Ramos (cell line): ENCODE results near the gene PHACTR1.

Experiments used
- in situ Hi-C: fragments of 300-500 bp; cut with MboI; formaldehyde crosslinking; loops from one replicate; pipeline ENCODE4 v1.14.3; 2022; ENCODE audit warnings: low sequenced_read_pairs; ENCODE audit not compliant: unreplicated experiment

Gene PHACTR1

GRCh38 chr6:13089296-13089994, 372.9 kb downstream of the PHACTR1 start:
- in situ Hi-C loops, result no loop called here

GRCh38 chr6:13091192-13091591, 374.6 kb downstream of the PHACTR1 start:
- in situ Hi-C loops, result no loop called here

- in situ Hi-C loops, result no loop called here
Observed at GRCh38 chr6:13094781-13095425, 378.3 kb downstream of the PHACTR1 start.

- in situ Hi-C loops, result no loop called here
Observed at GRCh38 chr6:13096084-13096483, 379.5 kb downstream of the PHACTR1 start.

GRCh38 chr6:13097454-13097853, 380.9 kb downstream of the PHACTR1 start:
- in situ Hi-C loops, result no loop called here

- in situ Hi-C loops, result no loop called here
Observed at GRCh38 chr6:13098006-13098405, 381.4 kb downstream of the PHACTR1 start.

- in situ Hi-C loops, result no loop called here
Observed at GRCh38 chr6:13098793-13099570, 382.4 kb downstream of the PHACTR1 start.

- in situ Hi-C loops, result no loop called here
Observed at GRCh38 chr6:13099771-13100170, 383.2 kb downstream of the PHACTR1 start.

GRCh38 chr6:13101409-13101808, 384.8 kb downstream of the PHACTR1 start:
- in situ Hi-C loops, result no loop called here

GRCh38 chr6:13101985-13102384, 385.4 kb downstream of the PHACTR1 start:
- in situ Hi-C loops, result no loop called here

GRCh38 chr6:13103169-13103568, 386.6 kb downstream of the PHACTR1 start:
- in situ Hi-C loops, result no loop called here

GRCh38 chr6:13105139-13105538, 388.6 kb downstream of the PHACTR1 start:
- in situ Hi-C loops, result no loop called here

- in situ Hi-C loops, result no loop called here
Observed at GRCh38 chr6:13112921-13113320, 396.4 kb downstream of the PHACTR1 start.

- in situ Hi-C loops, result no loop called here
Observed at GRCh38 chr6:13113376-13113775, 396.8 kb downstream of the PHACTR1 start.

- in situ Hi-C loops, result no loop called here
Observed at GRCh38 chr6:13113981-13114593, 397.5 kb downstream of the PHACTR1 start.

- in situ Hi-C loops, result no loop called here
Observed at GRCh38 chr6:13116155-13116554, 399.6 kb downstream of the PHACTR1 start.

- in situ Hi-C loops, result no loop called here
Observed at GRCh38 chr6:13117570-13117969, 401.0 kb downstream of the PHACTR1 start.

- in situ Hi-C loops, result no loop called here
Observed at GRCh38 chr6:13119549-13119948, 403.0 kb downstream of the PHACTR1 start.

GRCh38 chr6:13120483-13121482, 404.2 kb downstream of the PHACTR1 start:
- in situ Hi-C loops, result no loop called here

GRCh38 chr6:13124131-13124530, 407.6 kb downstream of the PHACTR1 start:
- in situ Hi-C loops, result no loop called here
